Measurements from ENCODE around the gene CDCP2. TPM values are rescaled to one million over a fixed set of nuclear protein-coding genes. Genes with fewer than 3 reads are reported as not detected.

CDCP2 gene
- total RNA-seq (2014; rRNA removed; shearing (Covaris generic); ENCODE audit: low replicate concordance), result not detected in 2 replicates

DNA sequence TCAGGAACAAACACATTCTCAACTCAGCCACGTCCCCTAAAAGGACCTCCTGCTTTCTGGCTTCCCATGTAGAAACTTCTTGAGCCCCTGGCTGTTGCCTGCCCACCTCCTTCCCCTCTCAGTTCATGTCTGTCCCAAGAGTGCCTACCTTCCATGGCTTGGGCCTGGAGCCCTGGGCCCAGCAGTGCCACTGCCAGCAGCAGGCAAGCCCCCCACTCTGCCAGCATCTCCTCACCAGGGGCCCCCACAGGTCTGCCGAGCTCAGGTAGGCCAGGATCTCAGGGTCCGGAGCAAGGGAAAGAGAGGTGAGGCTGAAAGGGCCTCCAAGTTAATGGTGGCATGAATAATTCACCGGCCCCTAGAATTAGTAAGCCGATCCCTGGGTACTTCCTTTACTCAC is at the start of gene CDCP2:
TSS of gene CDCP2 (minus strand) at position 305 of the 400 bp plus-strand sequence. CDS start at position 227, 78 bp downstream.
- DNase-seq (ENCODE audit: low read depth), result no peak
- in situ Hi-C loops (cut with HindIII; ENCODE audit: low pct_unique_long_range_greater_than_20kb, low sequenced_read_pairs), result no loop called here

- in situ Hi-C loops (cut with HindIII; ENCODE audit: low pct_unique_long_range_greater_than_20kb, low sequenced_read_pairs), result no loop called here
- DNase-seq (ENCODE audit: low read depth), result no peak
Measured at GRCh38 chr1:54200519-54200997, 47.8 kb upstream of the CDCP2 start.

DNA sequence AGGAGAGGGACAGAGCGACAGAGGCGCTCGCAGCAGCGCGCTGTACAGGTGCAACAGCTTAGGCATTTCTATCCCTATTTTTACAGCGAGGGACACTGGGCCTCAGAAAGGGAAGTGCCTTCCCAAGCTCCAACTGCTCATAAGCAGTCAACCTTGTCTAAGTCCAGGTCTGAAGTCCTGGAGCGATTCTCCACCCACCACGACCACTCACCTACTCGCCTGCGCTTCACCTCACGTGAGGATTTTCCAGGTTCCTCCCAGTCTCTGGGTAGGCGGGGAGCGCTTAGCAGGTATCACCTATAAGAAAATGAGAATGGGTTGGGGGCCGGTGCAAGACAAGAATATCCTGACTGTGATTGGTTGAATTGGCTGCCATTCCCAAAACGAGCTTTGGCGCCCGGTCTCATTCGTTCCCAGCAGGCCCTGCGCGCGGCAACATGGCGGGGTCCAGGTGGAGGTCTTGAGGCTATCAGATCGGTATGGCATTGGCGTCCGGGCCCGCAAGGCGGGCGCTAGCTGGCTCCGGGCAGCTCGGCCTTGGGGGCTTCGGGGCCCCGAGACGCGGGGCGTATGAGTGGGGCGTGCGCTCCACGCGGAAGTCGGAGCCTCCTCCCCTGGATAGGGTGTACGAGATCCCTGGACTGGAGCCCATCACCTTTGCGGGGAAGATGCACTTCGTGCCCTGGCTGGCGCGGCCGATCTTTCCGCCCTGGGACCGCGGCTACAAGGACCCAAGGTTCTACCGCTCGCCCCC is 47.1 kb upstream of the CDCP2 start, which contains the start of the genes CYB5RL and MRPL37:
TSS of gene CYB5RL (minus strand) at position 266 of the 754 bp plus-strand sequence. CDS start 4,414 bp downstream, outside the sequence.
TSS of gene MRPL37 (plus strand) at position 403 of the 754 bp plus-strand sequence. CDS start at position 480, 77 bp downstream.
- peak; percentile 93 for DNase-seq (ENCODE audit: low read depth)
- in situ Hi-C loops (cut with HindIII; ENCODE audit: low pct_unique_long_range_greater_than_20kb, low sequenced_read_pairs), result no loop called here

DNA sequence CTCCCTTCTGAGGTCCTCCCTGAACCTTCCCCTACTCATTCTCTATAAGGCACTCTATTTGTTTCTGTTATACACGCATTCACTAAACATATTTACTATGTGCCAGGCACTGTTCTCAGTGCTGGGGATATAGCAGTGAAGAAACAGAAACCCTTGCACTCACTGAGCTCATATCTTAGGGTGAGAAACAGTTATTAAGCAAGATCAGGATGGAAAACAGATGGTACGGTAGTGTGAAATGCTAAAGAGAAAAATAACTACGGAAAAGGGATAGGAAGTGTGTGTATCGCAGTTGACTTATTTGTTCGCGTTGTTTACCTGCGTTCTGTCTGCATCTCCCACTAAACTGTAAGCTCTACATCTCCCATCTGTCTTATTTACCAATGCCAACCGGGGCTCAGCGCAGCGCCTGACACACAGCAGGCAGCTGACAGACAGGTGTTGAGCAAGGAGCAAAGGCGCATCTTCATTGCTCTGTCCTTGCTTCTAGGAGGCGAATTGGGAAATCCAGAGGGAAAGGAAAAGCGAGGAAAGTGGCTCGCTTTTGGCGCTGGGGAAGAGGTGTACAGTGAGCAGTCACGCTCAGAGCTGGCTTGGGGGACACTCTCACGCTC is 46.5 kb upstream of the CDCP2 start:
- DNase-seq (ENCODE audit: low read depth), result no peak
- in situ Hi-C loops (cut with HindIII; ENCODE audit: low pct_unique_long_range_greater_than_20kb, low sequenced_read_pairs), result no loop called here

DNA sequence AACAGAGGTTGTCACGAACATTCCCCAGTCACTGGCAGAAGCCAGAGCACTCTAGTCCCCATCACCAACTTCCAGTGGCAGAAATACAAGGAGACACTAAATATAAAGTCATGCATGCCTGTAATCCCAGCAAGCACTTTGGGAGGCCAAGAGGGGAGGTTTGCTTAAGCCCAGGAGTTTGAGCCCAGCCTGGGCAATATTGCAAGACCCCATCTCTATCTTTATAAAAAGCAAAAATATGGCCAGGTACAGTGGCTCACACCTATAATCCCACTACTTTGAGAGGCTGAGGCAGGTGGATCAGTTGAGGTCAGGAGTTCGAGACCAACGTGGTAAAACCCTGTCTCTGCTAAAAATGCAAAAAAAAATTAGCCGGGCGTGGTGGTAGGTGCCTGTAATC is 40.7 kb upstream of the CDCP2 start:
- in situ Hi-C loops (cut with HindIII; ENCODE audit: low pct_unique_long_range_greater_than_20kb, low sequenced_read_pairs), result no loop called here

GRCh38 chr1:54191525-54191924 is 38.7 kb upstream of the CDCP2 start:
- DNase-seq (ENCODE audit: low read depth), result no peak
- in situ Hi-C loops (cut with HindIII; ENCODE audit: low pct_unique_long_range_greater_than_20kb, low sequenced_read_pairs), result no loop called here

More for the DNA sequence above, 40.7 kb upstream of the CDCP2 start:
- no peak for DNase-seq (ENCODE audit: low read depth)

DNA sequence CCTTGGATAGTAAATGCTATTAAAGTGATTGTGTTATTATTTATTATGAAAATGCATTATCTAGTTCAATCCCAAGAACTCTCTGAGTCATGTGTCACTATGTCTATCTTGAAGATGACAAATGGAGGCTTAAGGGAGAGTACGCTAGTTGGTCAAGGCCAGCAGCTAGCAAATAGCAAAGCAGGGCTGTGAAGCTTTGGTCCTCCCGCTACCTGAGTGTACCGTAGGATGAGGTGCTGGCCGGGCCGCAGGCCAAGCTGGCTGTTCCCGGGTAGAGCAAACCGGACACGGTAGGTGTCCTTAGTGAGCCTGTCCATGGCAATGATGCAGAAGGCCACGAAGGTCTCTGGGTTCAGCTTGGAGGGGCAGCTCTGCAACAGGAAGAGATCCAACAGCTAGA is 37.7 kb upstream of the CDCP2 start:
- no peak for DNase-seq (ENCODE audit: low read depth)
- in situ Hi-C loops (cut with HindIII; ENCODE audit: low pct_unique_long_range_greater_than_20kb, low sequenced_read_pairs), result no loop called here

DNA sequence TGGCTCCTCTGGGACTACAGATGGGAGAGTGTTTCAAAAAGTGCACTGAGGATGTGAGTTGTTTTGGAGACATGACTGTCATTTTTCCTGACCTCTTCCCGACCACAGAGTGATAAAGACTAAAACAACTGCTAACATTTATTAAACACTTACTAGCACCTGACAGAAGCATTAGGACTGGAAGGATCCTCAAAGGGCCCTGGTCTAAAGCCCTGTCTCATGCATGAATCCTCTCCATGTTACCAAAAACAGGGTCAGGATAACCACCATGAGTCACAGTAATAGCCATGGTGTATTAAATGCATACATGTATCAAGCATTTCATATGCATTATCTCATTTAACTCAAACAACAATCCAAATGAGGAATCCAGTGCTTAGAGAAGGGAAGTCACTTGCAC is 35.5 kb upstream of the CDCP2 start:
- no peak for DNase-seq (ENCODE audit: low read depth)
- in situ Hi-C loops (cut with HindIII; ENCODE audit: low pct_unique_long_range_greater_than_20kb, low sequenced_read_pairs), result no loop called here

DNA sequence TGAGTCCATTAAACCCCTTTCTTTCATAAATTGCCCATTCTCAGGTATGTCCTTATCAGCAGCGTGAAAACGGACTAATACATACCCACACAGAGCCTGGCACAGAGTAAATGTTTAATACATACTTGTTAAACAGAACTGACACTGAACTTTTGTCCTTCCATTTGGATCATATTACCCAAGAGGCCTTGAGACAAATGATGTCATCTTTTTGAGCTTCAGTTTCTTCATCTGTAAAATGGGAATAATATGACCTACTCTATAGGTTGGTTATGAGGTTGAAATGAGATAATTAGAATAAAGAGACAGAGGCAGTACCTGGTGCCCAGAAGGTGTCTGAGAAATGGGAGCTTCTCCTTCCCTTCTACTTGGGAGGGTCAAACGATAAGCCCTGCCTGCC is 33.3 kb upstream of the CDCP2 start:
- in situ Hi-C loops (cut with HindIII; ENCODE audit: low pct_unique_long_range_greater_than_20kb, low sequenced_read_pairs), result no loop called here
- no peak for DNase-seq (ENCODE audit: low read depth)

- DNase-seq (ENCODE audit: low read depth), result no peak
- in situ Hi-C loops (cut with HindIII; ENCODE audit: low pct_unique_long_range_greater_than_20kb, low sequenced_read_pairs), result no loop called here
Measured at GRCh38 chr1:54180701-54181360, 28.0 kb upstream of the CDCP2 start.

- in situ Hi-C loops (cut with HindIII; ENCODE audit: low pct_unique_long_range_greater_than_20kb, low sequenced_read_pairs), result no loop called here
- no peak for DNase-seq (ENCODE audit: low read depth)
Measured at GRCh38 chr1:54178296-54179070, 25.7 kb upstream of the CDCP2 start.

GRCh38 chr1:54177726-54178125 is 24.9 kb upstream of the CDCP2 start:
- no peak for DNase-seq (ENCODE audit: low read depth)
- in situ Hi-C loops (cut with HindIII; ENCODE audit: low pct_unique_long_range_greater_than_20kb, low sequenced_read_pairs), result no loop called here

DNA sequence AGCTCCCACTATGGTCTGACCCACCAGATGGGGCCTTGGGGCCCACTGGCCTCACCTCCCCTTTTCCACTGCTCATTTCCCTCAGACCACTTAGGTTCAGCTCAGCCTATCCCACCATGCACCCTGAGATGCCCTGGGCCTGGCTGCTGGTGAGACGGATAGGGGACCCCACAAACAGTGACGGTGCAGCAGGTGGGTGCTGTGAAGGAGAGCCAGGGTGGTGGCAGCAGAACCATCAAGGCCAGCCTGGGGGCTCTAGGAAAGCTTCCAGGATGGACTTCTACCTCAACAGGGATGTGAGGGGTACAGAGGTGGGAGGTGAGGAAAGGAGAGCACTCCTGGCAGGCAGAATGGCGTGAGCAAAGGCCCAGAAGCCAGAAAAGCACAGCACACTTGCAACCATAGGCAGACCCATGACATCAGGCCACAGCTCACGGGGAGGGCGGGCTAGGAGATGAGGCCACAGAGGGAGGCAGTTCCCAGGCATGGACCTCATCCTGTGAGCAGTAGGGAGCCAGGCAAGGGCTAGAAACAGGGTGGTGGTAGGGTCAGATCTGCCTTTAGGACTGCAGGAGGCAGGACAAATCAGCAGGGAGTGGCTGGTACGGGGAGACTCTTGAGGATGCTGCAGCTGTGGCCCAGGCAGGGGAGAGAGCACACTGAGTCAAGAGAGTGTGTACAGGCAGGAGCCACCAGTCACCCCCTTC is 24.0 kb upstream of the CDCP2 start:
- no peak for DNase-seq (ENCODE audit: low read depth)
- in situ Hi-C loops (cut with HindIII; ENCODE audit: low pct_unique_long_range_greater_than_20kb, low sequenced_read_pairs), result no loop called here

DNA sequence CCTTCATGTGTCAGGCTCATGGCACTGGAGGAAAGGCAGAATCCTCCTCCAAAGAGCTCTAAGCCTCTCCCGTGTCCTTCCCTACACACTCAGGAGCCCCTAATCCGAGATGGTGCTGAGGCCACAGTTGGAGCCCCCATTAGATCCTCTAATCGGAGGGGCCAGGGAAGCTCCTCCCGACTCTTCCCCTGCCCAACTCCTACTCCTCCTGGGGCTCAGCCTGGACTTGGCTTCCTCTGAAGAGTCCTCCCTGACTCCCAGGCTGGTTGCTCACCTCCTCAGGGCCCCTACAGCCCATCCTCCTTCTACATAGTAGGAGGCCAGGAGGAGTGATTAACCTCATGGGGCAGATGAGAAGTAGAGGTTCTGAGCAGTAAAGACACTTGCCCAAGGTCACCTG is 21.3 kb upstream of the CDCP2 start:
- no peak for DNase-seq (ENCODE audit: low read depth)
- in situ Hi-C loops (cut with HindIII; ENCODE audit: low pct_unique_long_range_greater_than_20kb, low sequenced_read_pairs), result no loop called here

GRCh38 chr1:54173681-54174080 is 20.9 kb upstream of the CDCP2 start:
- in situ Hi-C loops (cut with HindIII; ENCODE audit: low pct_unique_long_range_greater_than_20kb, low sequenced_read_pairs), result no loop called here
- no peak for DNase-seq (ENCODE audit: low read depth)

GRCh38 chr1:54172614-54173599 is 20.1 kb upstream of the CDCP2 start:
- in situ Hi-C loops (cut with HindIII; ENCODE audit: low pct_unique_long_range_greater_than_20kb, low sequenced_read_pairs), result no loop called here
- DNase-seq (ENCODE audit: low read depth), result no peak

- no peak for DNase-seq (ENCODE audit: low read depth)
- in situ Hi-C loops (cut with HindIII; ENCODE audit: low pct_unique_long_range_greater_than_20kb, low sequenced_read_pairs), result no loop called here
Measured at GRCh38 chr1:54171606-54172005, 18.8 kb upstream of the CDCP2 start.
